GM04503 (cell line): ENCODE data around the gene SND1.

Source experiments
- DNase-seq: peaks from one replicate; pipeline ENCODE4 v3.0.0-alpha.2; 2012; ENCODE audit warnings: low read depth

The SND1 gene

GRCh38 chr7:127730658-127731276, 78.8 kb downstream of the SND1 start:
- DNase-seq = no peak

GRCh38 chr7:127731431-127732080, 79.6 kb downstream of the SND1 start:
- no peak for DNase-seq

DNA sequence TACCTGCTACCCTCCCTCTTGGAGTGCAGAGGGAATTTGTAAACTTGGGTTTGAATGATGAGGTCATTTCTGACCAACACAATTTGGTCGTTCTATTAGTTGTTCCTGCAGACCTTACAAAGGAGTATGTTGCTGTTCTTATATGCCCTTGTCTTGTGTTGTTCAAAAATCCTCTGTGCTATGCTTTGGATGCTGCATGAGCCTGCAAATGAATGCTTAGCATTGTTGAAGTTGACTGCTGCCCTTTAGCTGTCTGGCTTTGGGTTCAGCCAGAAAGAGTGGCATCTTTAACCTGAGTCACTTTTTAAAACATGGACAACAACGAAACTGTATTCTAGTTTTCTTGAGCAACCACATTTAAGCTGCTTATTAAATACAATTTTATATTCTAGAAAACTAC, 80.3 kb downstream of the SND1 start:
- DNase-seq = no peak

DNA sequence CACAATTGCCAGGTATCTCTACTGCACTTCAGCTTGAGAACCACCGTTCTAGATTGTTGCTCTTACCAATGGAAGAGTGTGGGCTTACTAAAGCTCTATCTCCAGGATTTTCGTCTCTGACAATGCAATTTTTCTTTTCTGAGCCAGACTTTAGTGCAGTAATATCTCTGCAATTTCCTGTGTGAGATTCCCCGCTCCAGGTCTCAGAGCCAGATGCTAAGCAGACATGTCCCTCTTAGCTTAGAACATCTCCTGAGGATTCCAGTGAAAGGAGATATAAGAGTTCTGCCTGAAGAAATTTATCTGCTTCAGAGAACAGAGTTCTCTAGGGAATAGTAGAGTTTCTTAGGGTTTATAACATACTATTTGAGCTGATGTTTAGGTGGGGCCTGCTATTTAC, 82.0 kb downstream of the SND1 start:
- DNase-seq = no peak

GRCh38 chr7:127736511-127736910, 84.5 kb downstream of the SND1 start:
- DNase-seq = no peak

DNA sequence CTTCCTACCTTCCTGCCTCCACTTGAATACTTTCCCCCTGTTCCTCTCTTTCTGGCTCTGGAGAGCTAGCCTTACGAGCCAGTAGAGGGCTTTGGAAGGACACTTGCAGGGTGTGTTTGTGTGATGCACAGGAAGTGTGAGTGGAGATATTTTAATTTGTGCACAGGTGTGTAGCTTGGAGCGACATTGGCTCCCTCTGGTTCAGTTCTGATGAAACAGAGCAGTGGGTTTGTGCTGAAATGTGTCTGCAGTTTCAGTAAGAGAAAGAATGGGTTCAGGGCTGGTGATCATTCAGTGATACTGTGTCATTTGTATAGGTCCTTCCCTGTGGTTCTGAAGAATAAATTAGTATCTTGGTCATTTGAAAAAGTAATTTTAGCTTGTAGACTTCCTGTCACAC, 86.9 kb downstream of the SND1 start:
- no peak for DNase-seq

DNA sequence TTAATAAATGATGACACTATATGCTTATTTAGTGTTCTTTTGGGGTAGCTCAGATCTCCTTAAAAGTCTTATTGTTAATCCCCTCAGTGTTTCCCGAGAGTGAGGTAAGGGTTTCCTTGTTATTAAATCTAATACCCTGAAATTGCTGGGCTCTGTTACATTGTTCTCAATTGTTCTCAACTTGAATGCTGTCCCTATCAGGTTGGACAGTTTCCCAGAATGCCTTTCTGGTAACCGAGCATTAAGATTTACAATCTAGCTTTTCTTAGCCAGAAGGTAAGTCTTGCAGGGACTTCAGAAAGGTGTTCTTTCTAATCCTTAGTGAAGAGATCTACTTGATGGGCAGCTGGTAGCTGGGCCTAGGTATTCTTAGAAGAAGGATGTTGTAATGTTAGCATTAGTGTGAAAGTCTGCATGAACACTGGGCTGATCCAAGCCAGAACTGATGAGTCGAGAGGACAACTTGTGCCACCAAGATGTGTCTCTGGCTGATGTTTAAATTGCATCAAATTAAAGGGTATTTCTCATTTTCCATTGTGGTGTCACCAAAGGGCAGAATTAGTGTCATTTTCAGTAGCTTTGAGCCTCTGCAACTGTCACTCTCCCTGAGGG, 89.9 kb downstream of the SND1 start:
- DNase-seq = no peak

GRCh38 chr7:127745445-127745844, 93.5 kb downstream of the SND1 start:
- no peak for DNase-seq

DNA sequence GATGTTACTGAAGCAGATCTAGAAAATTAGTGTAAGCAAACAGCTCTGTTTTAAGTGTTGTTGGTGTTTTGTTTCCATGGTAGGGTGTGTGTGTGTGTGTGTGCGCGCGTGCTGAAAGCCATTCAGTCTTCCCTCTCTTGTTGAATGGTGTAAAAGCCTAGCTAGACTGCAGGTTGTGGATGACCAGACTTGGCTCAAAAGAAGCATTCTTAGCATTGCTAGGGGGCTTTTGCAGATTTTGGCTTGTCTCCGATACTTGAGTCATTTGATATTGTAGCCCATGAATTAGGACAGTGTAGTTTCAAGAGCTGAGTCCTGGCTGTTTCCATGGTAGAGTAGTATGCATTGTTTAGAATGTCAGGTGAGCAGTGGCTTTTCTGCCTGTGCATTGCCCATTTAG, 99.1 kb downstream of the SND1 start:
- peak; percentile 27 for DNase-seq

GRCh38 chr7:127751490-127752448, 99.8 kb downstream of the SND1 start:
- DNase-seq = peak; percentile 45

DNA sequence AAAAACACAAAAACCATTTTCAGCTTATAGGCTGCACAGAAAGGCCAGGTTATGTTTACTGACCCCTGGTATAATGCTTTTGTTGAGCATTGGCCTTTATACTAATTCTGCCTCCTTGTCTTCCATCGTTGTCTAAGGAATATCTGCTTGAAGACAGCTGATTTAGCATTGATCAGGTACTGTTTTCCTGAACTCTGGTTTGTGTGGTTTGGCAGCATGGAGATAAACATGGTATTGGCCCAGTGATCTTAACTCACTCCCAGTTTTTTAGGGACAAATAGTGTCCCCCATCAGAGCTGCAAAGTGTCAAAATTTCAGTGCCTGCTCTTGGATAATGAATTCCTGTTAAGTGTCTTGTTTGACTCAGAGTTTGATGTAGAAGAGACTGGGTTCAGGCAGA, 100.8 kb downstream of the SND1 start:
- DNase-seq = no peak

GRCh38 chr7:127754457-127754856, 102.5 kb downstream of the SND1 start:
- no peak for DNase-seq

- DNase-seq = no peak
Measured at GRCh38 chr7:127755521-127755920, 103.5 kb downstream of the SND1 start.

DNA sequence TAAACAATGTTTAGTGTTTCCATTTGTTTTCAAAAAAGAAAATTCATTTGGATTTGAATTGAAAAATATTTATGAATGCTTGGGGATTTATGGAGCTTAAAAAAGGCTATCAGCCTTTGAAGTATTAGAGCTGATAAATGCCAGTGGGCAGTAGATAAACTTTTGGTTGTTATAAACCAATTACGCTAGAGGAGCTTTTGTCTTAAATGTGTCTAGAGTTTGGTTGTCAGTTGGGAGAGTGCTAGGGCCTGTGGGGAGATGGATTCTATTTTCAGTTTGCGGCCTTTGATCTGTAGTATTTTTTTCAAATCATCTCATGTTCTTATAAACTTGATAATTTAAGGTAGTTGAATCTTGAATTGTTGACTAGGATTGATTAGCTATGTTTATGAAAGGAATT, 104.0 kb downstream of the SND1 start:
- DNase-seq = no peak

DNA sequence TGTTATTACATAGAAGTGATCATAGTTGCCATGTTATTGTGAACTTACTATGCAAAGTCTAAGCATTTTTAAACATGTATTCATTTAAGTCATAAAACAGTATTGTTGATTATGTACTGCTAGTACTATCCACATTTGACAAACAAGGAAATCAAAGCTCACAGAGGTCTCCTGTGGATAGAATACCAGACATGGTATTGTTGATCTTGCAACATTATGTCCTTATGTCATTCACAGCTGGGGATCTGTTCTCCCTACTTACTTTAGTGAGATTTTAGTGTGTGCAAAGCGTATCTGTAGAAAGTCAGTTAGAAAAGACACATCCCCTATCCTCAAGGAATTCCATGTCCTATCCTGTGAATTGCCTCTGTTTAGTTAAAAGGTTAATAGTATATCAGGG, 106.1 kb downstream of the SND1 start:
- DNase-seq = no peak

- no peak for DNase-seq
Measured at GRCh38 chr7:127758845-127759244, 106.9 kb downstream of the SND1 start.

DNA sequence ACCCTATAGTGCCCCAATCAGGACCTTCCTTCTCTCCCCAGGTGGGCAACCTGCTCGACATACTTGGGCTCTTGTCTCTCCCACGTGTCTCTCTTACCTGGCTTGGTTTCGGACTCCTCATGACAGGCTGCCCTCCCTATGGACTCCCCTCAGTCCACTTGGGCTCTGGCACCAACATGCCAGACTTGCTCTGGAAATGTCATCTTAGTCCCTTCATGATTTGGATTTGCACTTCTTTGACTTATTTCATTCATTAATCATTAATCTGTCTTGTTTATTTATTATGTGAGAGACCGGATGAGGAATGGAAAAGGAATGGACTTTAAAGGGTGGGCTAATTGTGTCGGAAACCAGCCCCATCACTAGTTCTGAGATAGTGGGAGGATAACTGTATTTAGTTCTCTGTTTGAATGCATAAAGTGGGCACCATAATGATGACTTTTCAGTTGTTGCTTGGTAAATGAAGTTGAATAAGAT, 108.0 kb downstream of the SND1 start:
- DNase-seq = no peak

DNA sequence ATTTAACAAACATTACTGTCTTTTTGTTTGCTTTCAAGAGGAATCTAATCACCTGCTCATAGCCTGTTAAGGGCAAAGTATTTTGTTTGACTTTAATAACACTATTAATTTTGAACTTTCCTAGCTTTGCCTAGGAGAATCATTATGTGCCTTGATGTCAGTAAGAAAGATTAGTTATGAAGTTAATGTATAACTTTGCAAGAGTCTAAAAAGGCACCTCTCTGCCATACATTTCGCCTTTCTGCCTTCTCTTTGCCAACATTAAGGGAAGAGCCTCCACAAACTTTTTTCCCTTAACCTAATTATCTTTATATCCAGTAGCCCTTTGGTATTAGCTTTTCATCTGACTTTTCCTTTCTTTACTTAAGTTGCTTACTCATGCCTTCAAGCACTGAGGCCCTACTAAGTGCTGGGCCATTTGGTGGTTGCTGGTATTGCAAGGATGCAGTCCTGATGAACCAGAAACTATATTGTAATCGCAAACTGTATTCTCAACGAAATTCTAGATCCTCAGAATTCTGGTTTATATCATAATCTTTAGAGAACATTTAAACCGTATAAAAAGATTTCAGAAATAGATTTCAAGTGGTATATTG, 108.5 kb downstream of the SND1 start:
- no peak for DNase-seq

GRCh38 chr7:127761196-127761595, 109.2 kb downstream of the SND1 start:
- no peak for DNase-seq

- DNase-seq = no peak
Measured at GRCh38 chr7:127764681-127765080, 112.7 kb downstream of the SND1 start.

GRCh38 chr7:127765150-127765549, 113.2 kb downstream of the SND1 start:
- no peak for DNase-seq

GRCh38 chr7:127766831-127767459, 115.0 kb downstream of the SND1 start:
- DNase-seq = no peak
